ENCODE data around the gene ZBTB16. TPM values are rescaled to one million over a fixed set of nuclear protein-coding genes. Genes with fewer than 3 reads are reported as not detected.

ZBTB16 gene
- total RNA-seq, 1 donor from 2014 or later = 0.17 TPM

DNA sequence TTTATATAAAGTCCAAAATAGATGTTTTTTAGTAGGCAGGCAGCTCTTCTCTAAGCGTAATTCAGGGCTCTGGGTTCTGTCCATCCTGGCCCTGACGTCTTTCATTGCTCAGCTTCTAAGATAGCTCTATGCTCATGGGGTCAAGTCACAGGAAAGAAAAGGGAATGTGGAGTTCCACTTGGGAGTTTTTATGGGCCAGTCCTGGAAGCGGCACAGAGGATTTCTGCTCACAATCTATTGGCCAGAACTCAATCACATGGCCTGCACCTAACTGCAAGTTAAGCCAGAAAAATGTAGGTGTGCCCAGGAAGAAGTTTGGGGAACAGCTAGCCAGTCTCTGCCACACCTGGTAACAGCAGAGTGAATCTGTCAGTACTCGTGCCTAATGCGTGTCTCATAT is 7.4 kb upstream of the ZBTB16 start:
- no peak for DNase-seq (ENCODE audit: low read depth)
- no peak overlapping the region for H3K4me3 ChIP-seq (ENCODE audit: low read depth, low read length)
- TF ChIP-seq, protein P1, sequence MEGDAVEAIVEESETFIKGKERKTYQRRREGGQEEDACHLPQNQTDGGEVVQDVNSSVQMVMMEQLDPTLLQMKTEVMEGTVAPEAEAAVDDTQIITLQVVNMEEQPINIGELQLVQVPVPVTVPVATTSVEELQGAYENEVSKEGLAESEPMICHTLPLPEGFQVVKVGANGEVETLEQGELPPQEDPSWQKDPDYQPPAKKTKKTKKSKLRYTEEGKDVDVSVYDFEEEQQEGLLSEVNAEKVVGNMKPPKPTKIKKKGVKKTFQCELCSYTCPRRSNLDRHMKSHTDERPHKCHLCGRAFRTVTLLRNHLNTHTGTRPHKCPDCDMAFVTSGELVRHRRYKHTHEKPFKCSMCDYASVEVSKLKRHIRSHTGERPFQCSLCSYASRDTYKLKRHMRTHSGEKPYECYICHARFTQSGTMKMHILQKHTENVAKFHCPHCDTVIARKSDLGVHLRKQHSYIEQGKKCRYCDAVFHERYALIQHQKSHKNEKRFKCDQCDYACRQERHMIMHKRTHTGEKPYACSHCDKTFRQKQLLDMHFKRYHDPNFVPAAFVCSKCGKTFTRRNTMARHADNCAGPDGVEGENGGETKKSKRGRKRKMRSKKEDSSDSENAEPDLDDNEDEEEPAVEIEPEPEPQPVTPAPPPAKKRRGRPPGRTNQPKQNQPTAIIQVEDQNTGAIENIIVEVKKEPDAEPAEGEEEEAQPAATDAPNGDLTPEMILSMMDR (conservative IDR thresholded peaks at IDR 0.05; ENCODE audit: low read depth, low read length) = no peak

DNA sequence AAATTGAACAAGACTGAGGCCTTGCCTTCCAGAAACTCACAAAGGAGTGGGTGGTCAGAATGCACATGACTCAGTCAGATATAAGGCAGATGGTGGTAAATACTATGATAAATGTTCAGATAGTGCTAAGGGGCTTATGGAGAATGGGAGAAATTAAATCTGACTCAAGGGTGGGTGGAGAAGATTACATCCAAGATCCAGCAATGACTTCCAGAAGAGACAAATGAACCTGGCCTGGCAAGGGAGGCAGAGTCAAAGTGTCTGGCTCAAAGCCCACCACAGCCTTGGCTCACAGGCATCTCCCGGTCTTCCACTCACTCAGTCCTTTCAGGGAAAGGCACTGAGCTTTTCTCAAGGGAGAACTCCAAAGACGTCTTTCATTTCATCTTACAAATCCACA is 6.1 kb upstream of the ZBTB16 start:
- TF ChIP-seq, protein P1 (conservative IDR thresholded peaks at IDR 0.05; ENCODE audit: low read depth, low read length) = no peak
- DNase-seq (ENCODE audit: low read depth) = no peak

DNA sequence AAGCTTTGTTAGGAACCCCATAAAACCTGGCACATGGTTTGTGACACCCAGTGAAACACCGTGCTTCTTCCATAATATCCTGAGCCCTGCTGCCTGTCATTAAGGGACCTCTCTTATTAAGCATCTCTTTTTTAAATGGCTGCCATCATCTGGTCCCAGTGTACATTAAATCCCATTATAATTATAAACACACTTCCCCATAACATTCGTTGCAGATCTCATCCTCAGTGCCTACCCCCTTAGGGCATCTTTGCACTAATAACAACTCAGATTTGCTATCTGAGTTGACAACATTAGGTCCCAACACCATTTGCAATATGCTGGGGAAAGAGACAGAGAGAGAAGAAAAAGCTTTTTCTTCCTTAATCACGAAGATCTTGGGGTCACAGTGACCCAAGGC is 4.7 kb upstream of the ZBTB16 start:
- H3K4me3 ChIP-seq (ENCODE audit: low read depth, low read length) = no peak overlapping the region
- no peak for DNase-seq (ENCODE audit: low read depth)
- TF ChIP-seq, protein P1 (conservative IDR thresholded peaks at IDR 0.05; ENCODE audit: low read depth, low read length) = no peak

More for the DNA sequence above, 6.1 kb upstream of the ZBTB16 start:
- no peak overlapping the region for H3K4me3 ChIP-seq (ENCODE audit: low read depth, low read length)

DNA sequence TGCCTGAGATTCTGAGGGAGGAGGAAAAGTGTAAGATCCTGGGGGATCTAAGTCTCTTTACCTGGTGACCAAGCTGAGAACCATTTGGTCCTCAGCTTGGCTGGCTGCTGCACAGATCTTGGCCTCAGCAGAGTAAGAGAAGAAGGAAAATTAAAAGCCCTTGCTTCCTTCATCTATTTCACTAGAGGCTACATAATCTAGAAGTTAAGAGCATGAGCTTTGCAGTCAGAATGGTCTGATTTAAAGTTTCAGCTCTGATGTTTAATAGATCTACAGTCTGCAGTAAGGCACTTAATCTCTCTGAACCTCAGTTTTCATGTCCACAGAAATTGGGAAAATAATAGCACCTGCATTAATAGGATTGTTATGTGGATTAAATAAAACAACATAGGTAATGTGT is 3.1 kb upstream of the ZBTB16 start:
- DNase-seq (ENCODE audit: low read depth) = no peak
- TF ChIP-seq, protein P1 (conservative IDR thresholded peaks at IDR 0.05; ENCODE audit: low read depth, low read length) = no peak
- H3K4me3 ChIP-seq (ENCODE audit: low read depth, low read length) = no peak overlapping the region

DNA sequence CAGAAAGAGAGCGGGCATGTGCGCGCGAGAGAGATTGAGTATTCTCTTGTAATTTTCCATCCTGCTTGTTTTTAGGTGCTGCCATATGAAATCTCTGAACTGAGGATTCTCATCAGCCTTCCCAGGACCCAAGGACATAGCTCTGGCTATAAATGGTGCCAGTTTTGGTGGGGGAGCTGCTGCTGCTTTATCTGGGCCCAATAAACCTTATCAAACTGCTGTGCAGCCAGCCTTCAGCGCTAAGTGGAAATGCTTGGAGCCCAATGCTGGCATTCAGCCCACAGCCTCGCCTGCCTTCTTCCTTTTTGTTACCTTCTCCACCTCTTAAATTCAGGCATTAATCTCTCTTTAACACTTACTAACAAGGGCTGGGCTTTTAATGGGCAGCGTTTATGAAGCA is 2.4 kb upstream of the ZBTB16 start:
- no peak overlapping the region for H3K4me3 ChIP-seq (ENCODE audit: low read depth, low read length)
- no peak for DNase-seq (ENCODE audit: low read depth)
- TF ChIP-seq, protein P1 (conservative IDR thresholded peaks at IDR 0.05; ENCODE audit: low read depth, low read length) = no peak

DNA sequence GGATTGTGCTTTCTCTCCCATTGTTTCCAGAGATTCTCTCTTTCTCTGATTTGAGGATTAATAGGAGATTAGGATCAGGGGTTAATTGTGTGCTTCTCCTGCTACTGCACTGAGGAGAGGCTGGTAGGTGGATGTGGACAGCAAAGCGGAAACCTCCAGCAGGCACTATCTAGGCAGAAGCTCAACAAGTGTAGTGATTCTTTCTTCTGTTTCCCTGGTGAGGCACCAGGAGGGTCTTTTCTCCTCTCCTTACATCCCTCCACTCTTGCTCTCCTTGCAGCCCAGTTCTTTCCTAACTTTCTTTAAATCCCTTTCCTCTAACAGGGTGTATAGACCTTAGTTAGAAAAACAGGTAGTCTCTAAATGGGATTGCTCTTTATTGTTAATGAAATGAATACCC is 1.9 kb upstream of the ZBTB16 start:
- TF ChIP-seq, protein P1 (conservative IDR thresholded peaks at IDR 0.05; ENCODE audit: low read depth, low read length) = no peak
- no peak overlapping the region for H3K4me3 ChIP-seq (ENCODE audit: low read depth, low read length)
- DNase-seq (ENCODE audit: low read depth) = no peak

DNA sequence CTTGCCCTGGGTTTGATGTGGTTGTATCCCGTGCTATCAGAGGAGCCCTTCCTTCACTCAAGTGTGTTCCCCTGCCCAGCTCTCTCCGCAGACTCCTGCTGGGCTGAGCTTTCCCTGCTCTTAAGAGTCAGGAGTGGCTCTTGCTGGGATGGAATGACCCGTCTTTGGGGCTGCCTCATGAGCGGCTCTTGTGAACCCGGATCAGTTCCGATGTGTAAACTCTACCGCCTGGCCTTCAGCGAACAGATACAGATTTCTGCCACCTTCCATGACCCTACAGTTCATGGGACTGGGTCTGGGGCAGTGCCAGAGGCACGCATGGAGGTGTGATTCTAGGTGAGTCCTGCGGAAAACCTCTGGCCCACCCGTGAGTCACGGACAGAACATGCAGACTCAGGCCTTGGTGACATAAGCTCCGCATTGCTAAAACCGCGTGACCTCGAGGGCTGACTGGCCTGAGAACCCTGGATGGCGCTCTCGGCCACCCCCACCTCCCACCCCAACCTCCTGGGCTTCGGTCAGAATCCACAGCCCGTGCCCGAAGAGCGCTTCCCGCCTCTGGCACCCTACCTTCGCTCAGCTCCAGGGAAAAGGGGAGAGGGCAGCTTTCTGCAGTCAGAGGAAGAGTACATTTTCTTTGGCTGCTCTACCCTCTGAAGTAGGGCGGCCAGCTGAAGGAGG is 1.3 kb upstream of the ZBTB16 start:
- DNase-seq (ENCODE audit: low read depth) = no peak

More for the DNA sequence above, 1.3 kb upstream of the ZBTB16 start:
- TF ChIP-seq, protein P1 (conservative IDR thresholded peaks at IDR 0.05; ENCODE audit: low read depth, low read length) = no peak
- H3K4me3 ChIP-seq (ENCODE audit: low read depth, low read length) = peak overlapping the region; percentile 91

Data from epithelial cell of proximal tubule (primary cell).